ENCODE results near the gene EID2B. TPM values are rescaled to one million over a fixed set of nuclear protein-coding genes. Genes with fewer than 3 reads are reported as not detected.

Gene EID2B
- total RNA-seq, 1 donor from 2014 or later, result 1.8 TPM

- H3K4me3 ChIP-seq (ENCODE audit: low read depth, low read length), result no peak within 1 kb of the TSS
- TF ChIP-seq CTCF (conservative IDR thresholded peaks at IDR 0.05; ENCODE audit: low read depth, low read length), result no peak
- no peak for DNase-seq (ENCODE audit: low read depth)
Observed at GRCh38 chr19:39514840-39515550, 17.7 kb downstream of the EID2B start, which contains the start of gene SELENOV. TSS of gene SELENOV (plus strand) at chr19:39515139. CDS start at chr19:39515213, 74 bp downstream.

GRCh38 chr19:39512988-39513387, 19.7 kb downstream of the EID2B start:
- no peak for DNase-seq (ENCODE audit: low read depth)
- no peak overlapping the region for H3K4me3 ChIP-seq (ENCODE audit: low read depth, low read length)
- no peak for TF ChIP-seq CTCF (conservative IDR thresholded peaks at IDR 0.05; ENCODE audit: low read depth, low read length)

GRCh38 chr19:39509233-39509632, 23.4 kb downstream of the EID2B start:
- DNase-seq (ENCODE audit: low read depth), result no peak
- no peak for TF ChIP-seq CTCF (conservative IDR thresholded peaks at IDR 0.05; ENCODE audit: low read depth, low read length)
- H3K4me3 ChIP-seq (ENCODE audit: low read depth, low read length), result no peak overlapping the region

- TF ChIP-seq CTCF (conservative IDR thresholded peaks at IDR 0.05; ENCODE audit: low read depth, low read length), result no peak
- no peak for DNase-seq (ENCODE audit: low read depth)
- H3K4me3 ChIP-seq (ENCODE audit: low read depth, low read length), result no peak overlapping the region
Observed at GRCh38 chr19:39508629-39509028, 24.0 kb downstream of the EID2B start.

GRCh38 chr19:39507715-39508364, 24.8 kb downstream of the EID2B start:
- peak overlapping the region; percentile 55 for H3K4me3 ChIP-seq (ENCODE audit: low read depth, low read length)
- no peak for DNase-seq (ENCODE audit: low read depth)
- no peak for TF ChIP-seq CTCF (conservative IDR thresholded peaks at IDR 0.05; ENCODE audit: low read depth, low read length)

GRCh38 chr19:39506944-39507714, 25.5 kb downstream of the EID2B start:
- DNase-seq (ENCODE audit: low read depth), result no peak
- TF ChIP-seq CTCF (conservative IDR thresholded peaks at IDR 0.05; ENCODE audit: low read depth, low read length), result no peak
- peak overlapping the region; percentile 55 for H3K4me3 ChIP-seq (ENCODE audit: low read depth, low read length)
